OCI-LY7 (cell line): ENCODE data around the gene RASGRP1. TPM values are rescaled to one million over a fixed set of nuclear protein-coding genes. Genes with fewer than 3 reads are reported as not detected.

Experiments
- BruUV-seq: library from RNA; stranded (reverse); fragments of 400-500 nt; replicated peaks from 2 replicates; lab custom pipeline; 2021; lab: Mats Ljungman, UMichigan
- CTCF ChIA-PET: fragments of 300-600 bp; sonication (Branson Sonifier 250); formaldehyde crosslinking; loops from one replicate; lab custom pipeline; 2022; ENCODE audit warnings: antibody characterized with exemption; ENCODE audit not compliant: unreplicated experiment; lab: Charles Lee
- POLR2A ChIA-PET: fragments of 300-600 bp; sonication (Branson Sonifier 250); formaldehyde crosslinking; loops from one replicate; lab custom pipeline; 2022; ENCODE audit warnings: antibody characterized with exemption; lab: Charles Lee
- DNase-seq: peaks from one replicate; pipeline ENCODE4 v3.0.0-alpha.2; 2015; ENCODE audit warnings: low spot score
- H2AFZ ChIP-seq: fragments of 200-600 bp; sonication (generic), shearing (Covaris generic); 2 replicates; pipeline ENCODE4 v1.6.1; 2014; ENCODE audit warnings: mild to moderate bottlenecking, antibody characterized with exemption, low read length, moderate library complexity
- H3K27ac ChIP-seq: fragments of 200-600 bp; sonication (generic); 2 replicates; pipeline ENCODE4 v1.5.1; 2014; ENCODE audit warnings: mixed run types, low read depth, mild to moderate bottlenecking, moderate library complexity, low read length, inconsistent platforms; ENCODE audit not compliant: poor library complexity, severe bottlenecking
- H3K36me3 ChIP-seq: fragments of 200-600 bp; sonication (generic); 2 replicates; pipeline ENCODE4 v1.6.1; 2014; ENCODE audit warnings: mild to moderate bottlenecking, antibody characterized with exemption, low read length, moderate library complexity, mixed read lengths; ENCODE audit not compliant: insufficient read depth
- H3K4me1 ChIP-seq: fragments of 200-600 bp; sonication (generic); 2 replicates; pipeline ENCODE4 v1.5.1; 2014; ENCODE audit warnings: mild to moderate bottlenecking, low read length; ENCODE audit not compliant: insufficient read depth, poor library complexity, severe bottlenecking
- H3K4me2 ChIP-seq: fragments of 200-600 bp; sonication (generic); 2 replicates; pipeline ENCODE4 v1.6.1; 2014; ENCODE audit warnings: mild to moderate bottlenecking, low read length
- H3K4me3 ChIP-seq: fragments of 200-600 bp; sonication (generic); 2 replicates; pipeline ENCODE4 v1.5.1; 2014; ENCODE audit warnings: mild to moderate bottlenecking, low read depth, low read length; ENCODE audit not compliant: poor library complexity, severe bottlenecking
- H3K79me2 ChIP-seq: fragments of 200-600 bp; sonication (generic); 2 replicates; pipeline ENCODE4 v1.6.1; 2016; ENCODE audit warnings: low read depth, mild to moderate bottlenecking, low read length, moderate library complexity, mixed read lengths; ENCODE audit not compliant: insufficient read depth
- H3K9me2 ChIP-seq: fragments of 200-600 bp; sonication (generic); 2 replicates; pipeline ENCODE4 v1.6.1; 2016; ENCODE audit warnings: mild to moderate bottlenecking, low read length, mixed read lengths; ENCODE audit not compliant: insufficient read depth
- H3K9me3 ChIP-seq: fragments of 200-600 bp; sonication (generic); 2 replicates; pipeline ENCODE4 v1.6.1; 2014; ENCODE audit warnings: mild to moderate bottlenecking, mixed run types, low read length, mixed read lengths
- H4K20me1 ChIP-seq: fragments of 200-600 bp; sonication (generic); 2 replicates; pipeline ENCODE4 v1.6.1; 2014; ENCODE audit warnings: mild to moderate bottlenecking, antibody characterized with exemption, low read length, moderate library complexity, mixed read lengths; ENCODE audit not compliant: insufficient read depth
- CTCF ChIP-seq: fragments of 200-600 bp; sonication (generic); conservative IDR thresholded peaks from 2 replicates; pipeline ENCODE4 v1.5.1; 2014; ENCODE audit warnings: mild to moderate bottlenecking, antibody characterized with exemption, low read length, moderate library complexity, mixed read lengths
- EZH2phosphoT487 ChIP-seq: fragments of 200-600 bp; sonication (generic); IDR thresholded peaks from 2 replicates; pipeline ENCODE4 v1.6.1; 2018; ENCODE audit warnings: low read depth, borderline replicate concordance, mild to moderate bottlenecking, mixed run types, antibody characterized with exemption, low read length, moderate library complexity, mixed read lengths
- intact Hi-C: fragments of 100-400 bp; cut with micrococcal nuclease; formaldehyde crosslinking; loops from one replicate; pipeline ENCODE4 v1.10.0; 2022; ENCODE audit not compliant: unreplicated experiment
- total RNA-seq, 2 experiments: library from RNA; depleted of rRNA in 1 of 2; stranded (reverse); fragments of >200 nt in 1 of 2; shearing (Covaris generic) in 1 of 2; gene quantifications; 2 replicates each; pipeline ENCODE4 v1.2.3, GENCODE V29; 2014 to 2022

The RASGRP1 gene
- total RNA-seq, 2 experiments from 2014 or later, result 6.1 to 17.2 TPM

- Histone ChIP-seq H4K20me1 (no peaks in the 10 kb centered on the region), H3K79me2 (no peaks in the 10 kb centered on the region), H3K9me3 (no peaks in the 10 kb centered on the region), H3K27ac (no peak overlapping the region), H2AFZ (peak overlapping the region; percentile 30; the same call in 1 of the 2 replicates), H3K4me1 (peaks cover 3% of the 10 kb centered on the region), H3K36me3 (no peaks in the 10 kb centered on the region), H3K9me2 (no peaks in the 10 kb centered on the region), H3K4me3 (no peak overlapping the region), H3K4me2 (no peak overlapping the region)
- BruUV-seq, result no TSS peak
- no peak for DNase-seq
- ChIA-PET CTCF (interaction anchor here (1.0 to 2.3 kb wide), 5 partner anchors 123 to 258 kb away, joined by 4 to 26 read pairs (median 4); no protein-coding TSS in a partner anchor), POLR2A (interaction anchor here (0.6 to 1.7 kb wide), 4 partner anchors 14 to 223 kb away, joined by 3 to 6 read pairs (median 4); no protein-coding TSS in a partner anchor)
- TF ChIP-seq CTCF (no peak), EZH2phosphoT487 (no peak)
- intact Hi-C loops, result loop anchor here (2.0 kb wide), 1 partner anchor 124 kb away; the partner anchor contains the start of gene RASGRP1
Observed at GRCh38 chr15:38441130-38441519, 123.5 kb downstream of the RASGRP1 start.

- Histone ChIP-seq H3K36me3 (no peaks in the 10 kb centered on the region), H3K79me2 (no peaks in the 10 kb centered on the region), H3K27ac (no peak overlapping the region), H3K4me3 (no peak overlapping the region), H3K4me1 (peaks cover 3% of the 10 kb centered on the region), H3K9me3 (no peaks in the 10 kb centered on the region), H2AFZ (peak overlapping the region; percentile 30; the same call in 1 of the 2 replicates), H3K9me2 (no peaks in the 10 kb centered on the region), H3K4me2 (peak overlapping the region; percentile 5; the same call in 1 of the 2 replicates), H4K20me1 (no peaks in the 10 kb centered on the region)
- intact Hi-C loops, result loop anchor here (1.0 to 2.0 kb wide), 3 partner anchors 124 to 259 kb away; partner anchors contain the start of gene RASGRP1
- ChIA-PET CTCF (interaction anchor here (0.6 to 2.3 kb wide), 14 partner anchors 13 to 450 kb away, joined by 3 to 26 read pairs (median 4); partner anchors contain the start of gene FAM98B), POLR2A (interaction anchor here (0.6 to 1.3 kb wide), 5 partner anchors 24 to 264 kb away, joined by 3 to 6 read pairs (median 4); no protein-coding TSS in a partner anchor)
- peak; percentile 70 for DNase-seq
- no peak for TF ChIP-seq EZH2phosphoT487
- TF ChIP-seq CTCF, result peak; percentile 98
- BruUV-seq, result no TSS peak
Observed at GRCh38 chr15:38440353-38441129, 124.1 kb downstream of the RASGRP1 start.

Other genes with a start within 250 kb of the RASGRP1 start
- 8.5 and 17.0 TPM in 2 replicates for gene FAM98B, start 110.7 kb downstream of the RASGRP1 start, total RNA-seq (2014; rRNA removed; shearing (Covaris generic))
- 29.1 and 39.1 TPM in 2 replicates for gene FAM98B, start 110.7 kb downstream of the RASGRP1 start, total RNA-seq (2022)